CD4-positive, alpha-beta T cell (primary cell): ENCODE data around the gene RIC3. TPM values are rescaled to one million over a fixed set of nuclear protein-coding genes. Genes with fewer than 3 reads are reported as not detected.

Experiments used
- ATAC-seq: fragments of 200-7000 bp; cut with Tn5 transposase; one replicate; pipeline ENCODE4 v1.10.0; 2022; ENCODE audit warnings: mild to moderate bottlenecking; ENCODE audit not compliant: poor library complexity
- CTCF ChIA-PET: fragments of 350-600 bp; sonication (Branson Sonifier 250); formaldehyde crosslinking; loops from one replicate; lab custom pipeline; 2021; ENCODE audit warnings: antibody characterized with exemption, inconsistent platforms; lab: Charles Lee
- POLR2A ChIA-PET: fragments of 350-600 bp; sonication (Branson Sonifier 250); formaldehyde crosslinking; loops from one replicate; lab custom pipeline; 2021; ENCODE audit warnings: antibody characterized with exemption, inconsistent platforms; lab: Charles Lee
- DNase-seq, 14 experiments: peaks; one replicate each; pipeline ENCODE4 v3.0.0-alpha.2; 2013 to 2020; ENCODE audit warnings: mixed read lengths in 2 of 14
- H3K27ac ChIP-seq, 2 donors: one replicate each; pipeline versions ENCODE4 v1.5.1 to v1.7.0; 2013; ENCODE audit warnings: low read length in 2 of 2, low read depth in 1 of 2, mild to moderate bottlenecking in 1 of 2
- H3K27me3 ChIP-seq, 2 experiments: 1 replicate in 1 of 2; 2 replicates in 1 of 2; pipeline versions ENCODE4 v1.6.1 to v1.7.0; 2013; ENCODE audit warnings: low read length in 2 of 2, control low read depth in 1 of 2, mild to moderate bottlenecking in 1 of 2, moderate library complexity in 1 of 2; ENCODE audit not compliant: insufficient read depth in 2 of 2, control insufficient read depth in 1 of 2
- H3K36me3 ChIP-seq: one replicate; pipeline ENCODE4 v1.6.1; 2013; ENCODE audit warnings: low read length, control low read depth; ENCODE audit not compliant: insufficient read depth
- H3K4me1 ChIP-seq: one replicate; pipeline ENCODE4 v1.6.1; 2013; ENCODE audit warnings: low read length, control low read depth; ENCODE audit not compliant: insufficient read depth
- H3K4me3 ChIP-seq: one replicate; pipeline ENCODE4 v1.5.1; 2013; ENCODE audit warnings: mild to moderate bottlenecking, low read length, moderate library complexity
- H3K9me3 ChIP-seq, 2 experiments: 1 replicate in 1 of 2; 2 replicates in 1 of 2; pipeline versions ENCODE4 v1.6.1 to v1.7.0; 2013; ENCODE audit warnings: low read length in 2 of 2, mild to moderate bottlenecking in 2 of 2, control low read depth in 1 of 2, moderate library complexity in 1 of 2; ENCODE audit not compliant: control insufficient read depth in 1 of 2, insufficient read depth in 1 of 2
- H3K27ac Mint-ChIP-seq: one replicate; pipeline ENCODE4 v1.8.0; 2020; ENCODE audit warnings: mixed read lengths
- H3K27me3 Mint-ChIP-seq: one replicate; pipeline ENCODE4 v1.8.0; 2021; ENCODE audit warnings: mixed read lengths
- H3K36me3 Mint-ChIP-seq: one replicate; pipeline ENCODE4 v1.8.0; 2021; ENCODE audit warnings: low read depth, mixed read lengths
- H3K4me1 Mint-ChIP-seq: one replicate; pipeline ENCODE4 v1.8.0; 2021; ENCODE audit warnings: low read depth, mixed read lengths
- H3K4me3 Mint-ChIP-seq: one replicate; pipeline ENCODE4 v1.8.0; 2020; ENCODE audit warnings: mild to moderate bottlenecking, mixed read lengths
- H3K9me3 Mint-ChIP-seq: one replicate; pipeline ENCODE4 v1.8.0; 2020; ENCODE audit warnings: mixed read lengths
- intact Hi-C, 2 experiments: fragments of 100-400 bp; cut with DNase I in 1 of 2; cut with micrococcal nuclease in 1 of 2; formaldehyde crosslinking; loops; one replicate each; pipeline versions ENCODE4 v1.15.1 to v1.9.0; 2023 to 2025; cut with DNase I, micrococcal nuclease
- total RNA-seq, 174 experiments: library from RNA in 2 of 174; stranded (reverse) in 2 of 174; gene quantifications; one replicate each; pipeline ENCODE4 v1.2.3 and lab custom pipeline; 2021 to 2026
- TF ChIP-seq, protein P1 (sequence below): fragments of 200-600 bp; IDR thresholded peaks from one replicate; pipeline ENCODE4 v1.8.0; 2022; ENCODE audit warnings: antibody characterized with exemption, mild to moderate bottlenecking

Gene RIC3
- total RNA-seq, 2 experiments from 2014 or later = 55.3 to 57.6 TPM

DNA sequence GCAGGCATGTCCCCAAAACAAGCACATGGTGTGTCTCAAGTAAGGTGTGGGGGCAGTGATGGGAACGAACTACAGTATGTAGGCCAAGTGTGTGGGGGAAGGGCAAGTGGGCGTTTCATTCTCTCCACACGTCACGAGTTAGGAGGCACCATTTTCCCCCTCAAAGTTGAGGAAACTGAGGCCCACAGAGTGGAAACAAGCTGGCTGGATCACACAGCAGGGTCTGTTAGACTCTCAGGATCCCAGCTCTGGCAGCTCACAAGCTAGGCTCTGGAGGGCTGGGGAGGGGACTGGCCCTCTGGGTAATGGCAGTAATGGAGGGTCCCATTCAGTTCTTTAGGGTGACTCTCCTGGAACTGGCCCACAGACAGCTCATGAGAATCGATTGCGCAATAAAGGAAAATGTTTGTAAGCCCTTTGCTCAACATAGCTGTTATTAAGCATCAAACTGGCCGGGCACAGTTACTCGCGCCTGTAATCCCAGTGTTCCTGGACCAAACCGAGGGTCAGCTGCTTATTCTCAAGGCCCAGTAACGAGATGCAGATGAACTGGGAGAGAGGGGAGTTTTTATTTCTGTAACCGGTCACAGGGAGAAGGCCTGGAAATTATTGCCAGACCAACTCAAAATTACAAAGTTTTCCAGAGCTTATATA lies 111.9 kb downstream of the RIC3 start:
- H3K27ac ChIP-seq = no peak overlapping the region
- H3K4me1 ChIP-seq = no peaks in the 10 kb centered on the region
- no peak for DNase-seq
- H3K27me3 Mint-ChIP-seq = no peaks in the 10 kb centered on the region
- H3K4me3 Mint-ChIP-seq = no peak overlapping the region
- no peak overlapping the region for H3K4me3 ChIP-seq
- CTCF ChIA-PET = interaction anchor here (1.0 kb wide), 1 partner anchor 15 kb away, joined by 3 read pairs; no protein-coding TSS in a partner anchor
- POLR2A ChIA-PET = no interaction called here
- H3K36me3 ChIP-seq = no peaks in the 10 kb centered on the region
- no peaks in the 10 kb centered on the region for H3K9me3 ChIP-seq
- ATAC-seq = no peak
- no peaks in the 10 kb centered on the region for H3K9me3 Mint-ChIP-seq
- TF ChIP-seq, protein P1, sequence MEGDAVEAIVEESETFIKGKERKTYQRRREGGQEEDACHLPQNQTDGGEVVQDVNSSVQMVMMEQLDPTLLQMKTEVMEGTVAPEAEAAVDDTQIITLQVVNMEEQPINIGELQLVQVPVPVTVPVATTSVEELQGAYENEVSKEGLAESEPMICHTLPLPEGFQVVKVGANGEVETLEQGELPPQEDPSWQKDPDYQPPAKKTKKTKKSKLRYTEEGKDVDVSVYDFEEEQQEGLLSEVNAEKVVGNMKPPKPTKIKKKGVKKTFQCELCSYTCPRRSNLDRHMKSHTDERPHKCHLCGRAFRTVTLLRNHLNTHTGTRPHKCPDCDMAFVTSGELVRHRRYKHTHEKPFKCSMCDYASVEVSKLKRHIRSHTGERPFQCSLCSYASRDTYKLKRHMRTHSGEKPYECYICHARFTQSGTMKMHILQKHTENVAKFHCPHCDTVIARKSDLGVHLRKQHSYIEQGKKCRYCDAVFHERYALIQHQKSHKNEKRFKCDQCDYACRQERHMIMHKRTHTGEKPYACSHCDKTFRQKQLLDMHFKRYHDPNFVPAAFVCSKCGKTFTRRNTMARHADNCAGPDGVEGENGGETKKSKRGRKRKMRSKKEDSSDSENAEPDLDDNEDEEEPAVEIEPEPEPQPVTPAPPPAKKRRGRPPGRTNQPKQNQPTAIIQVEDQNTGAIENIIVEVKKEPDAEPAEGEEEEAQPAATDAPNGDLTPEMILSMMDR = no peak
- intact Hi-C loops = no loop called here
- no peaks in the 10 kb centered on the region for H3K27me3 ChIP-seq
- H3K4me1 Mint-ChIP-seq = no peaks in the 10 kb centered on the region
- H3K36me3 Mint-ChIP-seq = no peaks in the 10 kb centered on the region
- no peak overlapping the region for H3K27ac Mint-ChIP-seq

Other genes starting within 250 kb of the RIC3 start
- not detected for gene OR10A6, start 237.8 kb downstream of the RIC3 start, total RNA-seq
- gene OR10A3, start 227.3 kb downstream of the RIC3 start, total RNA-seq = not detected
- gene NLRP10, start 203.6 kb downstream of the RIC3 start, total RNA-seq = not detected
- gene EIF3F, start 181.7 kb downstream of the RIC3 start, total RNA-seq = 100 to 1,000 TPM; 338 to 348 TPM
- under 1 TPM in 1 of 2 experiments, not detected in 1; 0.08 TPM for gene TUB, start 87.8 kb downstream of the RIC3 start, total RNA-seq
- not detected for gene LMO1, start 94.9 kb upstream of the RIC3 start, total RNA-seq